ENCODE results near the gene ABHD4. TPM values are rescaled to one million over a fixed set of nuclear protein-coding genes. Genes with fewer than 3 reads are reported as not detected.
A peak's percentile ranks its signal among the peaks of the same experiment; 100 is the strongest.

The ABHD4 gene
- total RNA-seq, 4 donors from 2014 or later = 18.7 to 42.3 (median 27.7) TPM

- no peak for TF ChIP-seq EP300 (IDR thresholded peaks at IDR 0.05)
- no peak for TF ChIP-seq POLR2A (IDR thresholded peaks at IDR 0.05; ENCODE audit: low read depth)
- no peak for TF ChIP-seq CTCF (IDR thresholded peaks at IDR 0.05)
- TF ChIP-seq POLR2AphosphoS5 (IDR thresholded peaks at IDR 0.05) = no peak
- WGBS = 83% methylated on average over 7 of the region's 7 CpGs
These were observed 52.1 kb downstream of the ABHD4 start for GRCh38 chr14:22650046-22650739.

GRCh38 chr14:22650960-22651521 is 52.9 kb downstream of the ABHD4 start:
- Histone ChIP-seq H3K36me3 (no peaks in the 10 kb centered on the region), H3K4me3 (no peak overlapping the region), H3K9me3 (no peaks in the 10 kb centered on the region), H3K27ac (replicated peaks in 1 of 4) (no peak overlapping the region), H3K4me1 (peaks cover 0 to 5% (median 0%) of the 10 kb centered on the region in 4 donors), H3K27me3 (no peaks in the 10 kb centered on the region)
- intact Hi-C loops (cut with DNase I) = loop anchor here (5.0 to 10.0 kb wide), 4 partner anchors 79 to 266 kb away; partner anchors contain the start of gene SLC7A7
- no peak for TF ChIP-seq EP300 (IDR thresholded peaks at IDR 0.05)
- no peak for TF ChIP-seq POLR2A (IDR thresholded peaks at IDR 0.05; ENCODE audit: low read depth)
- TF ChIP-seq CTCF (IDR thresholded peaks at IDR 0.05) = no peak
- 64% methylated on average over 3 of the region's 3 CpGs for WGBS
- DNase-seq (ENCODE audit: extremely low spot score) = no peak

More at GRCh38 chr14:22650046-22650739, 52.1 kb downstream of the ABHD4 start:
- Histone ChIP-seq H3K4me1 (peaks cover 0 to 5% (median 0%) of the 10 kb centered on the region in 4 donors), H3K36me3 (no peaks in the 10 kb centered on the region), H3K4me3 (no peak overlapping the region), H3K9me3 (no peaks in the 10 kb centered on the region), H3K27me3 (no peaks in the 10 kb centered on the region), H3K27ac (replicated peaks in 1 of 4) (no peak overlapping the region)
- intact Hi-C loops (cut with DNase I) = loop anchor here (5.0 to 10.0 kb wide), 4 partner anchors 78 to 265 kb away; partner anchors contain the start of gene SLC7A7
- DNase-seq (ENCODE audit: extremely low spot score) = no peak

- H3K36me3 ChIP-seq = no peaks in the 10 kb centered on the region
- 82% methylated on average over 2 of the region's 2 CpGs for WGBS
- intact Hi-C loops (cut with DNase I) = loop anchor here (5.0 to 10.0 kb wide), 4 partner anchors 79 to 267 kb away; partner anchors contain the start of gene SLC7A7
These were observed 53.5 kb downstream of the ABHD4 start for GRCh38 chr14:22651586-22651985.

DNA sequence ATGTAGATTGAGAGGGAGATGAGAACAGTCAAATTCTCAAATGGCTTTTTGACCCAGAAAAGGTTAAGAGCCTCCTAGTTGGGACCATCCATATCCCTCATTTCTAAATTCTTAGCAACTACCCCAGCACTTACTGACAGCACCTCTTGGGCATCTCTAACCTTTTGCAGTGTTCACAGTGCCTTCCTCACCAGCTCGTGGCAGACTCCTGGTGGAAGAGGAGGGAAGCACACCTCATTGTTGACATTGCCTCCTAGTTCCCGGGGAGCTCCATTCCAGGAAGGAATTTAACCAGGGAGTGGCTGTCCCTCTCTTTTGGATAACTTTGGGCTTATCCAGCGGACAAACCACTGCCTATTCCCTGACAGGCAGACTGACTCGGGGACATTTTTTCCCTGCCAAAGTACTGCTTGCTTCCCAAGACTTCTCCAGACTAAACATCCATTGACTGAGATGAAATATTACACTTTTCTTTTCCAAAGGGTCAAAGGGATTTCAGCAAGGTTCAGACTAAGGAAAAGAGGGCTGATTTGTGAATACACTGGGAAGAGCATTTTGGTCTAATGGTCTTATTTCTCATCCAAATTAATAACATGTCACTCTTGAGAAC is 55.0 kb downstream of the ABHD4 start:
- H3K4me3 ChIP-seq = no peak overlapping the region
- peak; percentile 69 to 83 (median 83) for TF ChIP-seq CTCF (IDR thresholded peaks at IDR 0.05)
- no peak for TF ChIP-seq POLR2AphosphoS5 (IDR thresholded peaks at IDR 0.05)
- H3K27me3 ChIP-seq = no peaks in the 10 kb centered on the region
- intact Hi-C loops (cut with DNase I) = loop anchor here (5.0 to 10.0 kb wide), 4 partner anchors 81 to 268 kb away; partner anchors contain the start of gene SLC7A7
- H3K9me3 ChIP-seq = no peaks in the 10 kb centered on the region
- no peak for DNase-seq (ENCODE audit: extremely low spot score)
- 3% methylated on average over 4 of the region's 4 CpGs for WGBS
- H3K36me3 ChIP-seq = no peaks in the 10 kb centered on the region
- H3K27ac ChIP-seq (replicated peaks in 1 of 4) = no peak overlapping the region
- H3K4me1 ChIP-seq = peaks cover 0 to 5% (median 0%) of the 10 kb centered on the region in 4 donors

More at GRCh38 chr14:22651586-22651985, 53.5 kb downstream of the ABHD4 start:
- DNase-seq (ENCODE audit: extremely low spot score) = no peak
- no peak for TF ChIP-seq POLR2A (IDR thresholded peaks at IDR 0.05; ENCODE audit: low read depth)
- no peak for TF ChIP-seq POLR2AphosphoS5 (IDR thresholded peaks at IDR 0.05)
- no peak for TF ChIP-seq CTCF (IDR thresholded peaks at IDR 0.05)
- no peak for TF ChIP-seq EP300 (IDR thresholded peaks at IDR 0.05)
- Histone ChIP-seq H3K27ac (replicated peaks in 1 of 4) (no peak overlapping the region), H3K27me3 (no peaks in the 10 kb centered on the region), H3K4me3 (no peak overlapping the region), H3K4me1 (peaks cover 0 to 5% (median 0%) of the 10 kb centered on the region in 4 donors), H3K9me3 (no peaks in the 10 kb centered on the region)
